Fibroblast of gingiva (primary cell): ENCODE measurements around the gene STRIT1.

Source experiments
- DNase-seq: peaks from one replicate; pipeline ENCODE4 v3.0.0-alpha.2; 2011; ENCODE audit warnings: low read depth

Gene STRIT1

DNA sequence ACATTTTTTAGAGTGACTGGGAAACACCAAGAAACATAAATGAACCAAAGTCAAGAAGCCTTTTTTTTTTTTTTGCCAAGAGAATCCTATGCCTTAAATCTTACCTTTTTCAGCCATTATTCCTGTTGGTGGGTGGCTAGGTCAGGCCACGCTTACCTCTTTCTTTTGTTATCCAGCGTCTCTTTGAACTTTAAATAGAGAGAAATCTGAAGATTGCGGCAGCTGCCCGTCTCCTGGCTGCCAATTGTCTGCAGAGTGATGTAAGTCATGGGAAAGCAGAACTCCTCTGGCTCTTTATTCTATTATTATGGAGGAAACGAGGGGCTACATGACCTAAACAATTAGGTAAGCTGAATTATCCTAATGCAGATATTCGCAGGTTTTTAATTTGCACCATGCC is at the start of gene STRIT1:
Gene STRIT1 (minus strand): TSS at position 168 of the 400 bp plus-strand sequence.
- DNase-seq, result no peak

DNA sequence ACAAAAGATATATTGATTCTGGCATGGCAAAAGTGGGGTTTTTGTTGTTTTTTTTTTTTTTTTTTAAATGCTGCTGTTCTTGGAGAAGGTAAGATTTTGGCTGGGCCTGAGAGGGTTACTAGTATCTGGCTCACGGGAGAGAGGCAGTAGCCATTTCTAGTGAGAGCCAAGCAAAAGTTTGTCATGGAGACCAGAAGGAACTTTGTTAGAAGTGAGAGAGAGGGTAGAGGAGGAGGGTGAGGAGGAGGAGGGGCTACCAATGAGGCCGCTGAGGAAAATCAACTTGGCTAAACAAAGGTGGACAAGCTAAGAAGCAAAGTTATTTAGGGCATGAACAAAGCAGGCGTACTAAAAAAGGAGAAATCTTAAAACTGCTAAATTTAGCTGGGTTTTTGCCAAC is 48.9 kb upstream of the STRIT1 start:
- DNase-seq, result no peak

- no peak for DNase-seq
Observed at GRCh38 chr3:155339052-155339451, 45.6 kb upstream of the STRIT1 start.

- DNase-seq, result no peak
Observed at GRCh38 chr3:155335724-155336354, 42.4 kb upstream of the STRIT1 start.

GRCh38 chr3:155334914-155335723 is 41.6 kb upstream of the STRIT1 start:
- no peak for DNase-seq

GRCh38 chr3:155334215-155334913 is 40.9 kb upstream of the STRIT1 start:
- no peak for DNase-seq

- DNase-seq, result no peak
Observed at GRCh38 chr3:155332716-155333115, 39.2 kb upstream of the STRIT1 start.

DNA sequence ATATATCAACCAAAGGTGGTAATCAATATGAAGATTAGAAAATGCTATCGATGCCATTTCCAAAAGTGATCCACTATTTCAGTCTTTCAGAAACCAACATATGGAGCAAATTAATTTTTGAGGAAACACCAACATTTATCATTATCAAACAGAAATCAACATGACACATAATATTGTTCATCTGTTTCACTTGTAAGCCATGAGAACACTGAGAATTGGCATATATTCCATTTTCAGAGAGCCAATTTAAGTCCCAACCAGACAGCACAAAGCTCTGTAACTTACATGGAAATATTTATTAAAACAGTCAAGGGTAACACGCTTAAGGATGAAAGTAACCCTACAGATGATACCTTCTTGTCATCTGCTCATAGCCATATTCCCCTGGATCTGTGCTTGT is 37.6 kb upstream of the STRIT1 start:
- no peak for DNase-seq

- DNase-seq, result no peak
Observed at GRCh38 chr3:155330370-155330769, 36.9 kb upstream of the STRIT1 start.

DNA sequence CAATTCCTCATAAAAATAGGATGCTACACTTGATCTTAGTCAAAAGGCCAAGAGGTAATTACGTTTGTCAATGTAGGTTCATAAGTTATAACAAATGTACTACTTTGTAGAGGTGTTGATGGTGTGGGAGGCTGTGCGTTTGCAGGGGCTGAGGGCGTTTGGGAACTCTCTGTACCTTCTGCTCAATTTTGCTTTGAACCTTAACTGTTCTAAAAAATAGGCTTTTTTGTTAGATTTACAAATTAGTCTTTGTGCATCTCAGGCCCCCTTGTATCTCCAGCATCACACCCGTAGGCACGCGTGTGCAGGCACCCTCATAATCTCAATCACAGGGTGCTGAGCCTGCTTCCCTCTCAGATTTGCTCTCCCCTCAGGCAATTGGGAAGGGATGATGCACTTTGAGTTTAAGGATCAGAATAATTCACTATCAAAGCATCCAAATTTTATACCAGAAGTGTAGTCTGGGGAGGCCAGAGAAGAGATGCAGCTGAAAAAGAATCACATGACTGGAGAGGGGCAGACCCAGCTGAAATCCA is 36.1 kb upstream of the STRIT1 start:
- DNase-seq, result no peak

DNA sequence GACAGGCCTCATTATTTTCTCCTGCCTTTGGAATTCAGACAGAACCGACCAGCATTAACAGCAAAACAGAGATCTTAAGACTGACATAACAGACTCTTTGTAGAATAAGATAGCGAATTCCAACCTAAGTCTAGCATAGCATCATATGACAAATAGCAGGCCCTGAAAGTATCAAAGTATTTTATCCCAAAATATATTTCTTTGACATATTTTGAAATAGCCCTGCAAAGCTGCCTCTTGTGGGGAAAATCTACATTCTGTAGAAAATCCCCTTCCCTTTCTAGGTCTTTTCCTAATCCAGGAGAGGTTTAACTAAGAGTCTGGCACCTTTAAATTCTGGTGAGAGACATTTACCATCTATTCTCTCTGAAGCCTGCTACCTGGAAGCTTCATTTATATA is 34.4 kb upstream of the STRIT1 start:
- DNase-seq, result no peak

GRCh38 chr3:155327430-155327829 is 33.9 kb upstream of the STRIT1 start:
- no peak for DNase-seq

DNA sequence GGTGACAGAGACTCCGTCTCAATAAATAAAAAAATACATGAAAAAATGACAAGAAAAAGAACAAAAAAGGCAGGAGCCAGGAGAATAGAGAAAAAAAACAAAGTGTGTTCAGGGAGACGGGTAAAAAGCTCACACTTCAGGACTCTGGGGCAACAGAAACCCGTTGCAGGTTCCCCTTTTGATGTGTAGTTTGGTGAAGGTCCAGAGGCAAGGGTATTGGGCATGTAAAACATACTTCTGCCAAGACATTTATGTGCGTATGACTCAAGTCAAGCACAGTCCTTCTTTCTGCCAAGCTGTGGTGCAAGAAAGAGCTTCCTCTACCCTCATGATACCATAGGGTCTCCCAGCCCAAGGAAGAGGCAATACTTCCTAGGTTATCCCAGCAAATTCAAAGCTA is 33.4 kb upstream of the STRIT1 start:
- peak; percentile 29 for DNase-seq

- DNase-seq, result no peak
Observed at GRCh38 chr3:155326244-155326643, 32.8 kb upstream of the STRIT1 start.

DNA sequence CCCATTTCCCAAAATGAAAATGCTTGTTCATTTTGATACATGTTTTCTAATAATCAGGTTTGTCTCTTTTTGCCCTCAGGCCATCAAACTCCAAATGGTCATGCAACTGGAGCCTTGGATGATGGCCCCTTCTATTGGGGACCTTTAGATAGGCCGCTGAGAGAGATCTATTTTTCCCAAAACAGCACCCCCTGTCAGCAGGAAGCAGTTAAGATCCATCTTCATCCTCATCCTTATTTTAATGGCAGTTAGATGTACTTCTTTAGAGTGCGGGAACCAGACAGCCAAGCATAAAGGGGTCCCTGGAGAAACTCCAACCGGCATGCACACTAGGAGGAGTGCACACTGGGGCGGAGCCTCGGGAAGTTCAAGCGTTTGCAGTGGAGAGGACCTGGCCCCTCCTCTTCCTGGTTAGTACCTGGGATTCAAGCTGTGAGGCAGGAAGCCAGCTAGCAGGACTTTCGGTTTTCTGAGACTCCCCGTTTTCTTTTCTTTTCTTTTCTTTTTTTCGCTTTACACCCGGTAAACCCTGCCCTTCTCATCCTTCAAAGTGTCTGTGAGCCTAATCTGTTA is 31.9 kb upstream of the STRIT1 start:
- no peak for DNase-seq

DNA sequence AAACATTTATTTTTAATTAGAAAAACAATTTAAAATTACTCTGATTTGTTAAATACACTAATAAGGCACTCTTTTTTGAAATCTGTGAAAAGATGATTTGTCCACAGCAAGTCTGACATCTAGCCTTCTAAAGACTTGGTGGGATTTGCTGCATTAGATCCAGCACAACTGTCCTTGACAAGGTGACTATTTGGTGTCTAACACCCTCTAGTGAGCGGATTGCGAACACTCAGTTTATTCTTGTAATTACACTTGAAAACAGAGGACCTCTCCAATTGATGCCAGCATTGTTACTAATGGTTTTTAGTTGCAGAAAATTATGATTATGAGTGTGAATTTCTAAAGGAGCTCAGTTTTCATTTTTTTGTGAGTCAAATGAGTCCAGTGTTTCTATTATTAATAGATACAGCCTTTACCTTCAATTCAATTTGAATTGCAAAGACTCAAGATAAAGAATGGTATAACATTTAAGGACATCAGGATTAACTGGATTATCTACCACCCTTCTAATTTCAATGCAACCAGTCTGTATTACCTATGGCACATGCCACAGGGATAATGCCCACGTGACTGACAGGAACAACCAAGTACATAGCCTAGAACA is 29.7 kb upstream of the STRIT1 start:
- peak; percentile 75 for DNase-seq

DNA sequence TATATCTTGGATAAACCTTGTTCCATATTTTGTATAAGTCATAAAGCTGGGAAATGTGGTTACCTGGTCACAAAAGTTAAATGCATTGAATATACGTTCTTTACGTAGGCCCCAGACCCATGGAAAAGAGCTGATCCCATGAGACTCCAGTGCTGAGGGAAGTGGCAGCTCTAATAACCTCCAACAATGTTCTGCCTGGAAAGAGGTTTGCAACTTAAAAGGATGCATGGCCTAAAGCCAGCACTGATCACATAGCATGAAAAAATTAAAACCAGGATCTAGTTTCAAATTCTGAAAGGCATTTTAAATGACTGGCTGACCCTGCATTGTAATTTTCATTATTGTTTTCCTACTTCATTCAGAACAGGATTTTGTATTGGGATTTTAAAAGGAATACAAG is 27.9 kb upstream of the STRIT1 start:
- peak; percentile 69 for DNase-seq

DNA sequence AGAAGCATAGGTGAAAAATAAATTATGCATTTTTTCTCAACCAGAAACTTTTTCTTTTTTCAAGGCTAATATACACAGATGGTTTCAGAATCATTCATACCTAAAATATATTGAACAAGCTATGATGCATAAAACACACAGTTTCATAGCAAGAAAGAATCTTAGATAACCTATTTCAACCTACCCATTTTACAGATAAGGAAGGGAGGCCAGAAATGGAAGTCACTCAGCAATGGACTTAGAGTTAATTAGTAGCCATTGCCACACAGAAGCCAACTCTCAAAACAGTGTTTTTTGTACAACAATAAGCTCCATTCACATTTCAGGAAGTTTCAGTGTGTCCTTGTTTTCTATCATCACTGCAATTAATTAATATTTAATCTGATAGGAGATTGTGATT is 27.5 kb upstream of the STRIT1 start:
- no peak for DNase-seq

GRCh38 chr3:155318740-155319139 is 25.3 kb upstream of the STRIT1 start:
- DNase-seq, result no peak

DNA sequence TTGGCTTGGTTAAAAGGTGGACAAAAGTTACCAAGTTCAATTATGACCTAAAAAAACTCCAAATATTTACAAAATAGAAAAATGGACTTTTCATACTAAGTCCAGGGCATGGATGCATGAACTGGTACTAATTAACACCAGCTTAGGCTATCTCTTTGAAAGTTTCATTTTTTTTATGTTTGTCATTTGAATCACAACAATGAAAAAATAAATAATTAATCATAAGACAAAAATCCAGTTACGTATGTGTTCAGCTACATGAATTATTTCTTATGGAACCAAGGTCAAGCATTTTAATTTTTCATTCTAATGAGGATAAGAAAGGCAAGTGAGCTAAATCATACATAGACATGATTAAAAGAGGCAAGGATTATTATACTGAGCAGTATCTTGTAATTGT is 23.7 kb upstream of the STRIT1 start:
- peak; percentile 43 for DNase-seq

GRCh38 chr3:155316426-155316825 is 22.9 kb upstream of the STRIT1 start:
- no peak for DNase-seq

GRCh38 chr3:155313916-155314315 is 20.4 kb upstream of the STRIT1 start:
- no peak for DNase-seq
